Choroid plexus epithelial cell (primary cell): ENCODE data around the gene PLCB2.

ENCODE experiments used
- DNase-seq: peaks from one replicate; pipeline ENCODE4 v3.0.0-alpha.2; 2010; ENCODE audit warnings: low read depth
- H3K4me3 ChIP-seq: 2 replicates; pipeline ENCODE4 v1.5.1; 2011; ENCODE audit warnings: low read depth, mild to moderate bottlenecking, control low read depth, low read length, moderate library complexity
- TF ChIP-seq, protein P1 (sequence below): conservative IDR thresholded peaks from 2 replicates; pipeline ENCODE4 v1.5.1; 2011; ENCODE audit warnings: low read depth, mild to moderate bottlenecking, control low read depth, inconsistent platforms, low read length, moderate library complexity

Gene PLCB2

DNA sequence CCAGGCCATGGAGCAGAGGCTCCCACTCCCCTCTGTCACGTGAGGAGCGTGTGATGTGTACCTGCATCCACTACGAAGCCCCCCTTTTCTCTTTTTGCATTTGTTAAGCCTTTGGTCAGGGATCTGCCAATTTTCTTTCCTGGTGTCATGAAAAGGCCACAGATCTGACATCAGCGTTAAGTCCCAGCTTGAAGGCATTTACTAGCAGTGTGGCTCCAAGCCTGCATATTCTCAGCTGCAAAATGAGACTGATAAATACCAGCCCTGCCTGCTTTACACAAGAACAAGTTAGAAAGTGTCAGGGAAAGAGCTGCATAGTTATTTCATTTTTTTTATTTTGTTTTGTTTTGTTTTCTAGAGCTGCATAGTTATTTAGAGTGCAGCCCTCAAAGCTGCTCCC lies 22.6 kb downstream of the PLCB2 start:
- peak; percentile 50 for DNase-seq
- TF ChIP-seq, protein P1, sequence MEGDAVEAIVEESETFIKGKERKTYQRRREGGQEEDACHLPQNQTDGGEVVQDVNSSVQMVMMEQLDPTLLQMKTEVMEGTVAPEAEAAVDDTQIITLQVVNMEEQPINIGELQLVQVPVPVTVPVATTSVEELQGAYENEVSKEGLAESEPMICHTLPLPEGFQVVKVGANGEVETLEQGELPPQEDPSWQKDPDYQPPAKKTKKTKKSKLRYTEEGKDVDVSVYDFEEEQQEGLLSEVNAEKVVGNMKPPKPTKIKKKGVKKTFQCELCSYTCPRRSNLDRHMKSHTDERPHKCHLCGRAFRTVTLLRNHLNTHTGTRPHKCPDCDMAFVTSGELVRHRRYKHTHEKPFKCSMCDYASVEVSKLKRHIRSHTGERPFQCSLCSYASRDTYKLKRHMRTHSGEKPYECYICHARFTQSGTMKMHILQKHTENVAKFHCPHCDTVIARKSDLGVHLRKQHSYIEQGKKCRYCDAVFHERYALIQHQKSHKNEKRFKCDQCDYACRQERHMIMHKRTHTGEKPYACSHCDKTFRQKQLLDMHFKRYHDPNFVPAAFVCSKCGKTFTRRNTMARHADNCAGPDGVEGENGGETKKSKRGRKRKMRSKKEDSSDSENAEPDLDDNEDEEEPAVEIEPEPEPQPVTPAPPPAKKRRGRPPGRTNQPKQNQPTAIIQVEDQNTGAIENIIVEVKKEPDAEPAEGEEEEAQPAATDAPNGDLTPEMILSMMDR, result no peak

DNA sequence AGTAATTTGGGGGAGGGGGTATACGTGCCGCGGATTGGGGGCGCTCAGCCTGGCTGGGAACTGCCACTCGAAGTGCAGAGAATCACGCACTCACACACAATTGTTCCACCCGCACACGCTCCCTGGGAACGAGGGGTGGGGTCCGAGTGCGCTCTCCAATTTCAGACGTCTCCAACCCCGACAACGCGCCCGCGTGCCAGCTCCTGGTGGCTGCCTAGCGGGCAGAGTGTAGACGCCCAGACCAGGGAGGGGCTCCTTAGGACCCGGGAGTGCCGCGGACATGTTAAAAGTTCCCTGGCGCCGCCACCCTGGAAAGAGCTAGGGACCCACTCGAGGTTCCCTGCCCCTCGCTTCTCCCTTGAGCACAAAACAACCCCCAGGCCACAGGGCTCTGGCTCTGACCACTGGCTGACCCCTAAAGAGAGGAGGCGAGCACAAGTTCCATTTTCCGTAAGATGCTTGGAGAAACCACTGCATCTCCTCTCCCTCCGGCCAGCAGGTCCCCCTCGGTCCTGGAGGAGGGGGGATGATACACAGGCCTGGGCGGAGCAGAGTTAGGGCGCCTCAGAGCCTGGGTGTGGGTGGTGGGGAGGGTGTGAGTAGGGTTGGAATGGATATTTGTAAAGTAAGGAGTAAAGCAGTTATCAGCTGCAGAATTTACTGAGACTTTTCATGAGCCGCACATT lies 24.0 kb downstream of the PLCB2 start:
- TF ChIP-seq, protein P1, result no peak
- no peak overlapping the region for H3K4me3 ChIP-seq
- DNase-seq, result no peak

More for the DNA sequence above, 22.6 kb downstream of the PLCB2 start:
- H3K4me3 ChIP-seq, result no peak overlapping the region

- DNase-seq, result no peak
- peak within 1 kb of the TSS; percentile 38 for H3K4me3 ChIP-seq
- TF ChIP-seq, protein P1, result no peak
These were observed 24.7 kb downstream of the PLCB2 start, which contains the start of gene ANKRD63 for GRCh38 chr15:40282869-40283614. Gene ANKRD63 (minus strand): TSS chr15:40283064. CDS start chr15:40282586, 478 bp downstream.

DNA sequence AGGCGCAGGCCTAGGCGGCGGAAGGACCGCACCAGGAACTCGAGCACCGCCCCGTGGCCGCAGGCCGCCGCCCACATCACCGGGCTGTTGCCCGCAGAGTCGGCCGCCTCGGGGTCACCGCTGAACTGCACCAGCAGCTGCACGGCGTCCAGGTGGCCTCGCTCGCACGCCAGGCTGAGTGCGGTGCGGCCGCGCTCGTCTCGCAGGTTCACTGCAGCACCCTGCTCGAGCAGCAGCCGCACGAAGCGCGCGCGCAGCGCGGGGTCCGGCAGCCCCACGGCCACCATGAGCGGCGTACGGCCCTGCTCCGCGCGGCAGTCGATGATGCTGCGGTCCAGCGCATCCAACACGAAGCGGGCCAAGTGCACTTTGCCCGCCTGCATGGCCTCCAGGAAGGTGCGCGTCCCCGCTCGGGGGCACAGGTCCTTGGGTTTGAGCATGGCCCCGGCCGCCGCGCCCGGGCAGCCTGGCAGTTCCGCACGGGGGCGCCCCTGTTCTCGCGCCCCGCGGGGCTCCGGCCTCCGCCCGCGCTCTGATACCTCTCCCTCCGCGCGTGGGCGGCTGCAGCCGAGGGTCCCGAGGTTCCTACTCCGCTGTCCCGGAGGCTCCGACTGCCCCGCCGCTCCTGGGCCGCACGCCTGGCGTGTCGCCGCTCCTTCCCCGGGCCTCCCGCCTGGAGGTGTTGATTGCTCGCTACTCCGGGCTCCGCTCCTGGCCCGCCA lies 25.4 kb downstream of the PLCB2 start:
- peak overlapping the region; percentile 38 for H3K4me3 ChIP-seq
- TF ChIP-seq, protein P1, result peak; percentile 5
- DNase-seq, result no peak

GRCh38 chr15:40281801-40282146 lies 26.0 kb downstream of the PLCB2 start:
- TF ChIP-seq, protein P1, result no peak
- no peak overlapping the region for H3K4me3 ChIP-seq
- DNase-seq, result no peak

DNA sequence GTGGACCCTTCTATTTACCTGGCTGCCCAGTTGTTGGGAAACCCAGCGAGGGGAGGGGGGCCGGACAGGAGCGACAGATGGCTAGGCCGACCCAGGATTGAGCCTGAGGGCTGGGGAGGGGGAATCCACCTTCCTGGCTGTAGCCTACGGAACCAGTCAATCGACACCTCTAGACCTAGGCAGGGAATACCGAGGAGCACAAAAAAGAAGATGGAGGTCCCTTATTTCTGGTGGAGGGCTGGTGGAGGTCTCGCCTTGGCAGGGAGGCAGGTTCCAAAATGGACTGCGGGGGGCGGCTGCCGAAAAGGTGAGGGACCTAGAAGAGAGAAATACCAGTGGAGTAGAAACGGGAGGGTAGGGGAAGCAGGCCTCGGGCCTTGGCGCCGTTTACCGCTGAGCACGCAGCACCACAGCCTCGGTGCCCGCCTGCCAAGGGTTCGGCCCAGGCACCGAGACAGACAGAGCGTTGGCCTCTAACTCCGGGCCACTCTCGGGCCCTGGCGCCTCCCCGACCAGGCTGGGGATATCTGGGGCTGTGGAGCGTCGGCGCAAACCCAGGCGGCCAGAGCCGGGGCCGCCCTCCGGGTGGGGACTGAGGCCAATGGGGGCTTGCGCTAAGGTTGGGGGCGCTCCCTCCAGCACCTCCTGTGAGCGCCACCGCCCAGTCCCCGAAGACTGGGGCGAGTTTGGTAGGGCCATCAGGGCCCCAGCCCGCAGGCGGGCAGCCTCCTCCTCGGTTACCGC lies 26.5 kb downstream of the PLCB2 start:
- TF ChIP-seq, protein P1, result no peak
- DNase-seq, result no peak
- H3K4me3 ChIP-seq, result no peak overlapping the region
